HEK293T (cell line): ENCODE measurements around the gene OMG.
"Not testable (repeated sequence)": the region's sequence is repeated elsewhere in the genome, so short reads cannot be mapped to it uniquely, and the experiment has no call there.

Experiments used
- CTCF ChIA-PET: fragments of 350-600 bp; formaldehyde crosslinking; extraction: SDS; loops from one replicate; lab custom pipeline; 2021; ENCODE audit warnings: antibody characterized with exemption, inconsistent platforms; lab: Yijun Ruan, JAX
- POLR2A ChIA-PET: fragments of 350-600 bp; formaldehyde crosslinking; extraction: SDS; loops from one replicate; lab custom pipeline; 2020; ENCODE audit warnings: antibody characterized with exemption, inconsistent platforms; lab: Yijun Ruan, JAX
- DNase-seq: peaks from one replicate; pipeline ENCODE4 v3.0.0; 2012; ENCODE audit warnings: mixed read lengths; ENCODE audit errors: extremely low spot score
- ARNT ChIP-seq: fragments of 450-650 bp; IDR thresholded peaks from 2 replicates; pipeline ENCODE4 v1.6.1; 2017; ENCODE audit warnings: mild to moderate bottlenecking
- BHLHE40 ChIP-seq: fragments of 450-650 bp; IDR thresholded peaks from 2 replicates; pipeline ENCODE4 v1.6.1; 2016; ENCODE audit warnings: mild to moderate bottlenecking, moderate library complexity, borderline replicate concordance
- CTBP1 ChIP-seq: fragments of 450-650 bp; IDR thresholded peaks from 2 replicates; pipeline ENCODE4 v1.6.1; 2016; ENCODE audit warnings: borderline replicate concordance
- ELF4 ChIP-seq: fragments of 450-650 bp; IDR thresholded peaks from 2 replicates; pipeline ENCODE4 v1.6.1; 2017; ENCODE audit warnings: antibody characterized with exemption
- FOXA1 ChIP-seq: fragments of 450-650 bp; IDR thresholded peaks from 2 replicates; pipeline ENCODE4 v1.6.1; 2016; ENCODE audit warnings: mild to moderate bottlenecking
- FOXK2 ChIP-seq: fragments of 450-650 bp; IDR thresholded peaks from 2 replicates; pipeline ENCODE4 v1.6.1; 2016; ENCODE audit warnings: mild to moderate bottlenecking
- FOXM1 ChIP-seq: fragments of 450-650 bp; IDR thresholded peaks from 2 replicates; pipeline ENCODE4 v1.6.1; 2017; ENCODE audit warnings: mild to moderate bottlenecking, borderline replicate concordance
- HDGF ChIP-seq: fragments of 450-650 bp; IDR thresholded peaks from 2 replicates; pipeline ENCODE4 v1.6.1; 2017; ENCODE audit warnings: antibody characterized with exemption, borderline replicate concordance
- L3MBTL2 ChIP-seq: fragments of 450-650 bp; conservative IDR thresholded peaks from 2 replicates; pipeline ENCODE4 v1.6.1; 2016; ENCODE audit warnings: mild to moderate bottlenecking
- LEF1 ChIP-seq: fragments of 450-650 bp; IDR thresholded peaks from 2 replicates; pipeline ENCODE4 v1.6.1; 2017; ENCODE audit warnings: mild to moderate bottlenecking, borderline replicate concordance
- NFRKB ChIP-seq: fragments of 450-650 bp; IDR thresholded peaks from 2 replicates; pipeline ENCODE4 v1.6.1; 2016; ENCODE audit warnings: mild to moderate bottlenecking, moderate library complexity
- PKNOX1 ChIP-seq: fragments of 450-650 bp; IDR thresholded peaks from 2 replicates; pipeline ENCODE4 v1.6.1; 2016
- SP1 ChIP-seq: fragments of 450-650 bp; IDR thresholded peaks from 2 replicates; pipeline ENCODE4 v1.6.1; 2017
- SUZ12 ChIP-seq: fragments of 450-650 bp; IDR thresholded peaks from 2 replicates; pipeline ENCODE4 v1.6.1; 2016; ENCODE audit warnings: mild to moderate bottlenecking
- TARDBP ChIP-seq: fragments of 450-650 bp; IDR thresholded peaks from 2 replicates; pipeline ENCODE4 v1.6.1; 2016
- ZNF384 ChIP-seq: fragments of 450-650 bp; IDR thresholded peaks from 2 replicates; pipeline ENCODE4 v1.6.1; 2016

The OMG gene

GRCh38 chr17:31297090-31297489, at the start of gene OMG:
Gene OMG (minus strand): TSS chr17:31297239. CDS start chr17:31296331, 908 bp downstream.
- CTCF ChIA-PET = no interaction called here
- POLR2A ChIA-PET = no interaction called here
- no peak for TF ChIP-seq NFRKB
- no peak for TF ChIP-seq ZNF384
- TF ChIP-seq SUZ12 = no peak
- no peak for TF ChIP-seq FOXM1
- TF ChIP-seq FOXK2 = no peak
- TF ChIP-seq TARDBP = no peak
- TF ChIP-seq CTBP1 = no peak
- no peak for TF ChIP-seq ARNT
- TF ChIP-seq SP1 = no peak
- TF ChIP-seq ELF4 = no peak
- no peak for TF ChIP-seq LEF1
- no peak for TF ChIP-seq L3MBTL2
- TF ChIP-seq PKNOX1 = no peak
- no peak for TF ChIP-seq HDGF
- no peak for TF ChIP-seq FOXA1
- no peak for TF ChIP-seq BHLHE40
- no peak for DNase-seq

- POLR2A ChIA-PET, DNase-seq, CTCF ChIA-PET: not testable (repeated sequence)
These were observed 48.2 kb upstream of the OMG start for GRCh38 chr17:31345191-31345747.

- no peak for DNase-seq
- ChIA-PET CTCF (interaction anchor here (0.6 kb wide), 1 partner anchor 8 kb away, joined by 4 read pairs; no protein-coding TSS in a partner anchor), POLR2A (no interaction called here)
- TF ChIP-seq HDGF = no peak
- no peak for TF ChIP-seq SP1
- no peak for TF ChIP-seq CTBP1
- TF ChIP-seq BHLHE40 = no peak
- TF ChIP-seq ARNT = no peak
- TF ChIP-seq ZNF384 = no peak
- no peak for TF ChIP-seq L3MBTL2
- TF ChIP-seq NFRKB = no peak
- TF ChIP-seq FOXA1 = no peak
- no peak for TF ChIP-seq TARDBP
- TF ChIP-seq FOXM1 = no peak
- TF ChIP-seq LEF1 = no peak
- no peak for TF ChIP-seq SUZ12
- no peak for TF ChIP-seq ELF4
- TF ChIP-seq FOXK2 = no peak
- TF ChIP-seq PKNOX1 = no peak
These were observed 43.0 kb upstream of the OMG start for GRCh38 chr17:31339906-31340661.

GRCh38 chr17:31329221-31329620, 32.2 kb upstream of the OMG start:
- no peak for DNase-seq
- ChIA-PET CTCF (no interaction called here), POLR2A (no interaction called here)
- TF ChIP-seq LEF1 (no peak), ZNF384 (no peak), HDGF (no peak), TARDBP (no peak), SUZ12 (no peak), BHLHE40 (no peak), PKNOX1 (no peak), ARNT (no peak), L3MBTL2 (no peak), CTBP1 (no peak), SP1 (no peak), FOXM1 (no peak), FOXK2 (no peak), ELF4 (no peak), NFRKB (no peak), FOXA1 (no peak)

- CTCF ChIA-PET = no interaction called here
- DNase-seq = no peak
- POLR2A ChIA-PET = no interaction called here
- TF ChIP-seq ZNF384 (no peak), TARDBP (no peak), L3MBTL2 (no peak), ARNT (no peak), SP1 (no peak), FOXM1 (no peak), BHLHE40 (no peak), PKNOX1 (no peak), LEF1 (no peak), HDGF (no peak), ELF4 (no peak)
These were observed 31.1 kb upstream of the OMG start for GRCh38 chr17:31328160-31328535.
